Panc1 (cell line): Measurements from ENCODE around the gene UAP1. TPM values are rescaled to one million over a fixed set of nuclear protein-coding genes. Genes with fewer than 3 reads are reported as not detected.

Experiments used
- ATAC-seq: fragments of 200-7000 bp; cut with Tn5 transposase; 2 replicates; pipeline ENCODE4 v1.9.1; 2020; ENCODE audit warnings: mild to moderate bottlenecking, moderate library complexity
- BruUV-seq: library from RNA; stranded (reverse); fragments of 400-500 nt; replicated peaks from 2 replicates; lab custom pipeline; 2021; lab: Mats Ljungman, UMichigan
- CTCF ChIA-PET: fragments of 300-600 bp; sonication (Branson Sonifier 250); formaldehyde crosslinking; loops from one replicate; lab custom pipeline; 2022; ENCODE audit warnings: antibody characterized with exemption; lab: Charles Lee
- POLR2A ChIA-PET: fragments of 300-600 bp; sonication (Branson Sonifier 250); formaldehyde crosslinking; loops from one replicate; lab custom pipeline; 2022; ENCODE audit warnings: antibody characterized with exemption; lab: Charles Lee
- DNase-seq: peaks from one replicate; pipeline ENCODE4 v3.0.0-alpha.2; 2010; ENCODE audit warnings: low read depth, low spot score
- H3K27ac ChIP-seq: 2 replicates; pipeline ENCODE4 v1.5.1; 2011; ENCODE audit warnings: mild to moderate bottlenecking, low read length, inconsistent platforms
- H3K27me3 ChIP-seq: fragments of 200-500 bp; sonication (Bioruptor generic); 2 replicates; pipeline ENCODE4 v1.6.0; 2014; ENCODE audit warnings: low read length, inconsistent platforms; ENCODE audit not compliant: control insufficient read depth, insufficient read depth
- H3K36me3 ChIP-seq: fragments of 200-500 bp; sonication (Bioruptor generic); 2 replicates; pipeline ENCODE4 v1.5.1; 2014; ENCODE audit warnings: inconsistent platforms, mild to moderate bottlenecking, low read length, moderate library complexity; ENCODE audit not compliant: control insufficient read depth, insufficient read depth
- H3K4me1 ChIP-seq: 2 replicates; pipeline ENCODE4 v1.5.1; 2011; ENCODE audit warnings: inconsistent platforms, mild to moderate bottlenecking, low read length, moderate library complexity; ENCODE audit not compliant: control insufficient read depth, insufficient read depth
- H3K4me3 ChIP-seq, 2 experiments: 2 replicates each; pipeline ENCODE4 v1.5.1; 2011 to 2012; ENCODE audit warnings: low read depth in 2 of 2, low read length in 2 of 2, mild to moderate bottlenecking in 2 of 2, inconsistent platforms in 1 of 2, moderate library complexity in 1 of 2
- H3K9me3 ChIP-seq: fragments of 200-500 bp; sonication (Bioruptor generic); 2 replicates; pipeline ENCODE4 v1.5.1; 2014; ENCODE audit warnings: low read depth, mild to moderate bottlenecking, inconsistent platforms, low read length, moderate library complexity; ENCODE audit not compliant: control insufficient read depth, insufficient read depth
- CTCF ChIP-seq: fragments of 450-650 bp; IDR thresholded peaks from 2 replicates; pipeline ENCODE4 v1.5.1; 2017; ENCODE audit warnings: mild to moderate bottlenecking
- POLR2AphosphoS5 ChIP-seq: IDR thresholded peaks from 2 replicates; pipeline ENCODE4 v1.6.1; 2012; ENCODE audit warnings: mild to moderate bottlenecking, low read depth, low read length, moderate library complexity
- REST ChIP-seq, 2 experiments: IDR thresholded peaks; 2 replicates each; pipeline ENCODE4 v1.6.1; 2011 to 2012; ENCODE audit warnings: low read depth in 2 of 2, control low read depth in 1 of 2, low read length in 1 of 2, mild to moderate bottlenecking in 1 of 2, moderate library complexity in 1 of 2; ENCODE audit not compliant: insufficient read depth in 1 of 2
- SIN3A ChIP-seq: IDR thresholded peaks from 2 replicates; pipeline ENCODE4 v1.6.1; 2012; ENCODE audit warnings: low read depth, mild to moderate bottlenecking, low read length, moderate library complexity, borderline replicate concordance; ENCODE audit not compliant: insufficient read depth
- TCF7L2 ChIP-seq: IDR thresholded peaks from 2 replicates; pipeline ENCODE4 v1.6.1; 2011; ENCODE audit warnings: mild to moderate bottlenecking, low read depth, low read length, inconsistent platforms
- in situ Hi-C: cut with HindIII; loops from 2 replicates; pipeline ENCODE4 v1.10.0; 2016; ENCODE audit warnings: low sequenced_read_pairs, low pct_unique_long_range_greater_than_20kb
- intact Hi-C: fragments of 100-400 bp; cut with micrococcal nuclease; formaldehyde crosslinking; loops from one replicate; pipeline ENCODE4 v1.10.0; 2022; ENCODE audit not compliant: unreplicated experiment
- total RNA-seq: library from RNA; stranded (reverse); gene quantifications from one replicate; pipeline ENCODE4 v1.2.1, GENCODE V29; 2021; ENCODE audit not compliant: unreplicated experiment

UAP1 gene
- total RNA-seq, 1 experiment from 2014 or later = 97.7 TPM

GRCh38 chr1:162587347-162587746, 25.8 kb downstream of the UAP1 start:
- H3K4me1 ChIP-seq = no peaks in the 10 kb centered on the region
- DNase-seq = no peak
- H3K4me3 ChIP-seq = no peak overlapping the region
- TSS peak; percentile 18 for BruUV-seq
- ChIA-PET POLR2A (interaction anchor here (0.6 kb wide), 1 partner anchor 172 kb away, joined by 3 read pairs; no protein-coding TSS in a partner anchor), CTCF (no interaction called here)
- H3K9me3 ChIP-seq = no peaks in the 10 kb centered on the region
- H3K27me3 ChIP-seq = no peaks in the 10 kb centered on the region
- intact Hi-C loops = no loop called here
- in situ Hi-C loops = no loop called here
- no peak overlapping the region for H3K27ac ChIP-seq
- H3K36me3 ChIP-seq = peaks cover 18% of the 10 kb centered on the region
- TF ChIP-seq REST (IDR thresholded peaks at IDR 0.05; ENCODE audit: insufficient read depth in 1 of 2, low read depth in 2 of 2, low read length in 1 of 2) (no peak), TCF7L2 (no peak), CTCF (no peak), POLR2AphosphoS5 (no peak), SIN3A (no peak)
- ATAC-seq = no peak

- ATAC-seq (no peak), DNase-seq (no peak)
- no peaks in the 10 kb centered on the region for H3K27me3 ChIP-seq
- H3K4me1 ChIP-seq = no peaks in the 10 kb centered on the region
- BruUV-seq = no TSS peak
- no peaks in the 10 kb centered on the region for H3K9me3 ChIP-seq
- TF ChIP-seq POLR2AphosphoS5 (no peak), CTCF (no peak), TCF7L2 (no peak), SIN3A (no peak), REST (IDR thresholded peaks at IDR 0.05; ENCODE audit: insufficient read depth in 1 of 2, low read depth in 2 of 2, low read length in 1 of 2) (no peak)
- no peak overlapping the region for H3K4me3 ChIP-seq
- in situ Hi-C loops = no loop called here
- H3K36me3 ChIP-seq = peaks cover 16% of the 10 kb centered on the region
- ChIA-PET CTCF (no interaction called here), POLR2A (interaction anchor here (0.6 kb wide), 2 partner anchors 172 to 1875 kb away, joined by 3 to 7 read pairs; no protein-coding TSS in a partner anchor)
- intact Hi-C loops = no loop called here
- no peak overlapping the region for H3K27ac ChIP-seq
Measured at GRCh38 chr1:162587761-162588260, 26.3 kb downstream of the UAP1 start.
